Activated T-helper 17 cell treated with anti-CD3 and anti-CD28 coated beads, Interleukin-2, amount 50 U/mL, for 72 hours (primary cell): Measurements from ENCODE around the gene AGFG2. TPM values are rescaled to one million over a fixed set of nuclear protein-coding genes. Genes with fewer than 3 reads are reported as not detected.
"Not testable (repeated sequence)": the region's sequence is repeated elsewhere in the genome, so short reads cannot be mapped to it uniquely, and the experiment has no call there.

Experiments used
- ATAC-seq: fragments of 150-1000 bp; cut with Tn5 transposase; replicated peaks from 2 replicates; pipeline ENCODE4 v1.10.0; 2021; ENCODE audit warnings: mild to moderate bottlenecking, moderate library complexity
- H3K27ac Mint-ChIP-seq: one replicate; pipeline ENCODE4 v1.8.0; 2022; ENCODE audit warnings: mixed read lengths
- H3K27me3 Mint-ChIP-seq: one replicate; pipeline ENCODE4 v1.8.0; 2022; ENCODE audit warnings: mixed read lengths
- H3K36me3 Mint-ChIP-seq: one replicate; pipeline ENCODE4 v1.8.0; 2022; ENCODE audit warnings: low read depth, mild to moderate bottlenecking, mixed read lengths
- H3K4me1 Mint-ChIP-seq: one replicate; pipeline ENCODE4 v1.8.0; 2022; ENCODE audit warnings: mixed read lengths
- H3K4me3 Mint-ChIP-seq: one replicate; pipeline ENCODE4 v1.8.0; 2022; ENCODE audit warnings: mild to moderate bottlenecking, mixed read lengths
- H3K9me3 Mint-ChIP-seq: one replicate; pipeline ENCODE4 v1.8.0; 2022; ENCODE audit warnings: mixed read lengths
- total RNA-seq, 2 donors: library from RNA; stranded (reverse); gene quantifications; one replicate each; pipeline ENCODE4 v1.2.3, GENCODE V29; 2022

AGFG2 gene
- total RNA-seq, result 10 to 100 TPM; 48.3 to 50.7 TPM

- peak within 1 kb of the TSS; percentile 74 for H3K4me3 Mint-ChIP-seq
- H3K27ac Mint-ChIP-seq, result peak within 1 kb of the TSS; percentile 96
- H3K27me3 Mint-ChIP-seq, result no peaks in the 10 kb centered on the region
- peaks cover 29% of the 10 kb centered on the region for H3K4me1 Mint-ChIP-seq
- H3K36me3 Mint-ChIP-seq, result peaks cover 45% of the 10 kb centered on the region
- no peaks in the 10 kb centered on the region for H3K9me3 Mint-ChIP-seq
- peak; percentile 90 for ATAC-seq
Observed at GRCh38 chr7:100538654-100539435, at the start of gene AGFG2. Gene AGFG2, plus strand, starts transcription at chr7:100539203. Its CDS starts 144 bp downstream, at chr7:100539347.

- H3K4me1 Mint-ChIP-seq, result no peaks in the 10 kb centered on the region
- peak; percentile 27 for ATAC-seq
Observed at GRCh38 chr7:100489824-100490223, 49.2 kb upstream of the AGFG2 start.

GRCh38 chr7:100490483-100491191 lies 48.4 kb upstream of the AGFG2 start:
- Mint-ChIP-seq H3K4me1 (no peaks in the 10 kb centered on the region), H3K27me3 (no peaks in the 10 kb centered on the region), H3K27ac (no peak overlapping the region), H3K36me3 (no peaks in the 10 kb centered on the region), H3K9me3 (no peaks in the 10 kb centered on the region), H3K4me3 (no peak overlapping the region)
- ATAC-seq, result no peak

More at GRCh38 chr7:100489824-100490223, 49.2 kb upstream of the AGFG2 start:
- no peak overlapping the region for H3K4me3 Mint-ChIP-seq
- no peaks in the 10 kb centered on the region for H3K9me3 Mint-ChIP-seq
- no peaks in the 10 kb centered on the region for H3K36me3 Mint-ChIP-seq
- H3K27ac Mint-ChIP-seq, result no peak overlapping the region
- H3K27me3 Mint-ChIP-seq, result no peaks in the 10 kb centered on the region

- ATAC-seq, result no peak
- H3K9me3 Mint-ChIP-seq, result no peaks in the 10 kb centered on the region
- H3K27me3 Mint-ChIP-seq, result no peaks in the 10 kb centered on the region
- no peaks in the 10 kb centered on the region for H3K36me3 Mint-ChIP-seq
- H3K27ac Mint-ChIP-seq, result no peak overlapping the region
- no peak overlapping the region for H3K4me3 Mint-ChIP-seq
- no peaks in the 10 kb centered on the region for H3K4me1 Mint-ChIP-seq
Observed at GRCh38 chr7:100491192-100491578, 47.8 kb upstream of the AGFG2 start.

- no peaks in the 10 kb centered on the region for H3K9me3 Mint-ChIP-seq
- peak overlapping the region; percentile 53 for H3K4me3 Mint-ChIP-seq
- no peaks in the 10 kb centered on the region for H3K36me3 Mint-ChIP-seq
- H3K27ac Mint-ChIP-seq, result peak overlapping the region; percentile 28
- no peaks in the 10 kb centered on the region for H3K27me3 Mint-ChIP-seq
- H3K4me1 Mint-ChIP-seq, result no peaks in the 10 kb centered on the region
- peak; percentile 10 for ATAC-seq
Observed at GRCh38 chr7:100492738-100493475, 46.1 kb upstream of the AGFG2 start.

GRCh38 chr7:100493476-100494264 lies 45.3 kb upstream of the AGFG2 start:
- no peaks in the 10 kb centered on the region for H3K36me3 Mint-ChIP-seq
- no peaks in the 10 kb centered on the region for H3K9me3 Mint-ChIP-seq
- peak overlapping the region; percentile 53 for H3K4me3 Mint-ChIP-seq
- peak; percentile 89 for ATAC-seq
- no peaks in the 10 kb centered on the region for H3K27me3 Mint-ChIP-seq
- H3K4me1 Mint-ChIP-seq, result no peaks in the 10 kb centered on the region
- peak overlapping the region; percentile 28 for H3K27ac Mint-ChIP-seq

- Mint-ChIP-seq H3K9me3 (no peaks in the 10 kb centered on the region), H3K4me1 (no peaks in the 10 kb centered on the region), H3K36me3 (no peaks in the 10 kb centered on the region), H3K27ac (no peak overlapping the region), H3K27me3 (no peaks in the 10 kb centered on the region), H3K4me3 (no peak overlapping the region)
- no peak for ATAC-seq
Observed at GRCh38 chr7:100496509-100496908, 42.5 kb upstream of the AGFG2 start.

GRCh38 chr7:100500743-100501142 lies 38.3 kb upstream of the AGFG2 start:
- not testable (repeated sequence) for H3K27me3 Mint-ChIP-seq, H3K9me3 Mint-ChIP-seq, H3K27ac Mint-ChIP-seq, H3K4me1 Mint-ChIP-seq, ATAC-seq, H3K4me3 Mint-ChIP-seq, H3K36me3 Mint-ChIP-seq

- not testable (repeated sequence) for H3K27ac Mint-ChIP-seq, H3K4me3 Mint-ChIP-seq, H3K9me3 Mint-ChIP-seq, H3K4me1 Mint-ChIP-seq, H3K36me3 Mint-ChIP-seq, H3K27me3 Mint-ChIP-seq, ATAC-seq
Observed at GRCh38 chr7:100504031-100504430, 35.0 kb upstream of the AGFG2 start.

GRCh38 chr7:100504887-100505611 lies 34.0 kb upstream of the AGFG2 start:
- no peaks in the 10 kb centered on the region for H3K36me3 Mint-ChIP-seq
- ATAC-seq, result no peak
- H3K27ac Mint-ChIP-seq, result no peak overlapping the region
- no peak overlapping the region for H3K4me3 Mint-ChIP-seq
- H3K9me3 Mint-ChIP-seq, result no peaks in the 10 kb centered on the region
- H3K4me1 Mint-ChIP-seq, result no peaks in the 10 kb centered on the region
- no peaks in the 10 kb centered on the region for H3K27me3 Mint-ChIP-seq

GRCh38 chr7:100506356-100506923 lies 32.6 kb upstream of the AGFG2 start:
- ATAC-seq, result no peak
- H3K9me3 Mint-ChIP-seq, result no peaks in the 10 kb centered on the region
- no peak overlapping the region for H3K4me3 Mint-ChIP-seq
- H3K27ac Mint-ChIP-seq, result no peak overlapping the region
- H3K27me3 Mint-ChIP-seq, result no peaks in the 10 kb centered on the region
- no peaks in the 10 kb centered on the region for H3K4me1 Mint-ChIP-seq
- no peaks in the 10 kb centered on the region for H3K36me3 Mint-ChIP-seq

- no peak for ATAC-seq
- no peak overlapping the region for H3K4me3 Mint-ChIP-seq
- no peak overlapping the region for H3K27ac Mint-ChIP-seq
- H3K36me3 Mint-ChIP-seq, result no peaks in the 10 kb centered on the region
- no peaks in the 10 kb centered on the region for H3K27me3 Mint-ChIP-seq
- no peaks in the 10 kb centered on the region for H3K9me3 Mint-ChIP-seq
- no peaks in the 10 kb centered on the region for H3K4me1 Mint-ChIP-seq
Observed at GRCh38 chr7:100509231-100509630, 29.8 kb upstream of the AGFG2 start.

GRCh38 chr7:100510437-100511239 lies 28.4 kb upstream of the AGFG2 start:
- H3K36me3 Mint-ChIP-seq, result no peaks in the 10 kb centered on the region
- H3K4me3 Mint-ChIP-seq, result no peak overlapping the region
- no peak overlapping the region for H3K27ac Mint-ChIP-seq
- no peak for ATAC-seq
- H3K27me3 Mint-ChIP-seq, result no peaks in the 10 kb centered on the region
- peaks cover 6% of the 10 kb centered on the region for H3K4me1 Mint-ChIP-seq
- H3K9me3 Mint-ChIP-seq, result no peaks in the 10 kb centered on the region
